Prostate gland (tissue), 2 donors: Measurements from ENCODE around the gene PTPRG. TPM values are rescaled to one million over a fixed set of nuclear protein-coding genes. Genes with fewer than 3 reads are reported as not detected.
A peak's percentile ranks its signal among the peaks of the same experiment; 100 is the strongest.

Experiments
- DNase-seq: peaks from one replicate; pipeline ENCODE4 v3.0.0-alpha.2; 2019; ENCODE audit warnings: low spot score
- H3K27ac ChIP-seq, 2 donors: fragments of 200-600 bp; sonication (generic); 2 replicates each; pipeline ENCODE4 v1.5.1; 2017 to 2019
- H3K27me3 ChIP-seq: fragments of 200-600 bp; sonication (generic); replicated peaks from 2 replicates; pipeline ENCODE4 v1.5.1; 2019; ENCODE audit not compliant: insufficient read depth
- H3K36me3 ChIP-seq, 2 donors: fragments of 200-600 bp; sonication (generic); 1 replicate in 1 of 2; 2 replicates in 1 of 2; pipeline versions ENCODE4 v1.5.1 to v1.8.1; 2017 to 2019
- H3K4me1 ChIP-seq: fragments of 200-600 bp; sonication (generic); replicated peaks from 2 replicates; pipeline ENCODE4 v1.5.1; 2019
- H3K4me3 ChIP-seq, 2 donors: fragments of 200-600 bp; sonication (generic); 2 replicates each; pipeline ENCODE4 v1.5.1; 2017 to 2019
- H3K9me3 ChIP-seq: fragments of 200-600 bp; sonication (generic); 2 replicates; pipeline ENCODE4 v1.5.1; 2017
- POLR2A ChIP-seq: fragments of 450-650 bp; IDR thresholded peaks from one replicate; pipeline ENCODE4 v1.6.1; 2016; ENCODE audit warnings: antibody characterized with exemption, mild to moderate bottlenecking
- POLR2AphosphoS5 ChIP-seq: sonication (generic); formaldehyde crosslinking; IDR thresholded peaks from one replicate; pipeline ENCODE4 v1.6.1; 2017; ENCODE audit warnings: antibody characterized with exemption
- WGBS: methylation state at CpG from one replicate; pipeline ENCODE4 v1.1.5; 2018; 5-methylcytosine and 5-hydroxymethylcytosine counted together
- intact Hi-C: fragments of 100-400 bp; cut with DNase I; formaldehyde crosslinking; loops from one replicate; pipeline ENCODE4 v1.14.2; 2022
- total RNA-seq, 2 donors: library from RNA; depleted of rRNA; stranded (reverse); fragments of >200 nt; gene quantifications; one replicate each; pipeline ENCODE4 v1.1.0, GENCODE V29; 2016
- TF ChIP-seq, protein P1 (sequence below), 4 experiments: fragments of 200-600 bp in 2 of 4; fragments of 450-650 bp in 2 of 4; sonication (generic) in 2 of 4; IDR thresholded peaks; 1 replicate in 3 of 4; 2 replicates in 1 of 4; pipeline ENCODE4 v1.5.1; 2016 to 2019; ENCODE audit warnings: antibody characterized with exemption in 4 of 4, mild to moderate bottlenecking in 2 of 4, moderate library complexity in 2 of 4

The PTPRG gene
- total RNA-seq, 2 donors from 2014 or later, result 22.0 to 78.6 TPM

GRCh38 chr3:61844346-61844745, 283.0 kb downstream of the PTPRG start:
- TF ChIP-seq POLR2AphosphoS5 (no peak), POLR2A (no peak)
- TF ChIP-seq, protein P1, sequence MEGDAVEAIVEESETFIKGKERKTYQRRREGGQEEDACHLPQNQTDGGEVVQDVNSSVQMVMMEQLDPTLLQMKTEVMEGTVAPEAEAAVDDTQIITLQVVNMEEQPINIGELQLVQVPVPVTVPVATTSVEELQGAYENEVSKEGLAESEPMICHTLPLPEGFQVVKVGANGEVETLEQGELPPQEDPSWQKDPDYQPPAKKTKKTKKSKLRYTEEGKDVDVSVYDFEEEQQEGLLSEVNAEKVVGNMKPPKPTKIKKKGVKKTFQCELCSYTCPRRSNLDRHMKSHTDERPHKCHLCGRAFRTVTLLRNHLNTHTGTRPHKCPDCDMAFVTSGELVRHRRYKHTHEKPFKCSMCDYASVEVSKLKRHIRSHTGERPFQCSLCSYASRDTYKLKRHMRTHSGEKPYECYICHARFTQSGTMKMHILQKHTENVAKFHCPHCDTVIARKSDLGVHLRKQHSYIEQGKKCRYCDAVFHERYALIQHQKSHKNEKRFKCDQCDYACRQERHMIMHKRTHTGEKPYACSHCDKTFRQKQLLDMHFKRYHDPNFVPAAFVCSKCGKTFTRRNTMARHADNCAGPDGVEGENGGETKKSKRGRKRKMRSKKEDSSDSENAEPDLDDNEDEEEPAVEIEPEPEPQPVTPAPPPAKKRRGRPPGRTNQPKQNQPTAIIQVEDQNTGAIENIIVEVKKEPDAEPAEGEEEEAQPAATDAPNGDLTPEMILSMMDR (IDR thresholded peaks at IDR 0.05), result no peak
- Histone ChIP-seq H3K27me3 (no peaks in the 10 kb centered on the region), H3K4me1 (no peaks in the 10 kb centered on the region), H3K36me3 (no peaks in the 10 kb centered on the region), H3K9me3 (no peaks in the 10 kb centered on the region), H3K4me3 (no peak overlapping the region), H3K27ac (no peak overlapping the region)
- 95% methylated on average over 5 of the region's 5 CpGs for WGBS
- intact Hi-C loops, result no loop called here
- no peak for DNase-seq

- intact Hi-C loops, result no loop called here
- TF ChIP-seq POLR2A (no peak), POLR2AphosphoS5 (no peak)
- TF ChIP-seq, protein P1 (IDR thresholded peaks at IDR 0.05), result no peak
- Histone ChIP-seq H3K4me3 (no peak overlapping the region), H3K27ac (no peak overlapping the region), H3K27me3 (no peaks in the 10 kb centered on the region), H3K4me1 (no peaks in the 10 kb centered on the region), H3K36me3 (no peaks in the 10 kb centered on the region), H3K9me3 (no peaks in the 10 kb centered on the region)
- 93% methylated on average over 2 of the region's 2 CpGs for WGBS
- no peak for DNase-seq
Observed at GRCh38 chr3:61846488-61846887, 285.1 kb downstream of the PTPRG start.

GRCh38 chr3:61847784-61848462, 286.6 kb downstream of the PTPRG start:
- no peaks in the 10 kb centered on the region for H3K36me3 ChIP-seq
- no peak overlapping the region for H3K4me3 ChIP-seq
- DNase-seq, result no peak
- WGBS, result 51% methylated on average over 7 of the region's 7 CpGs
- no peaks in the 10 kb centered on the region for H3K27me3 ChIP-seq
- TF ChIP-seq, protein P1 (IDR thresholded peaks at IDR 0.05), result no peak
- TF ChIP-seq POLR2AphosphoS5, result no peak
- no peak for TF ChIP-seq POLR2A
- no peaks in the 10 kb centered on the region for H3K9me3 ChIP-seq
- H3K27ac ChIP-seq, result peak overlapping the region in 1 of 2 donors; percentile 5
- intact Hi-C loops, result no loop called here
- H3K4me1 ChIP-seq, result no peaks in the 10 kb centered on the region

DNA sequence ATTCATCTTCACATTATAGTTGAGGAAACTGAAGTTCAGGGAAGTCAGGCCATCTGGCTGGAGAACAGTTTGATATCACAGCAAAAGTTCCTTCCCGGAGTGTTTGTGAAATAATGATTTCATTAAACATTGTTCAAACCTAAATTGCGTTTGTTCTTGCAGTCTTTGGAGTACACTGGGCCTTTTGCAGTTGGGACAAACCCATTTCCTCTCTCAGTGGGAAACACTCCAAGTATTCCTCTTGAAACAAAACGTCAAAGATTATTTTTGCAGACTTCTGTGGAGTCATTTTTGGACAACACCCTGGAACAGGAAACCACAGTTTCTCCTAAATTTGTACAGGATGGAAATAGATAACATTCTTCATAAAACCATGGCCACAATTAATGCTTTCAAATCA, 287.5 kb downstream of the PTPRG start:
- no peak for DNase-seq
- H3K4me3 ChIP-seq, result no peak overlapping the region
- no peaks in the 10 kb centered on the region for H3K27me3 ChIP-seq
- H3K27ac ChIP-seq, result no peak overlapping the region
- 9% methylated on average over 3 of the region's 3 CpGs for WGBS
- H3K36me3 ChIP-seq, result no peaks in the 10 kb centered on the region
- TF ChIP-seq POLR2A, result no peak
- peak; percentile 10 for TF ChIP-seq POLR2AphosphoS5
- no peaks in the 10 kb centered on the region for H3K4me1 ChIP-seq
- H3K9me3 ChIP-seq, result no peaks in the 10 kb centered on the region
- intact Hi-C loops, result no loop called here

DNA sequence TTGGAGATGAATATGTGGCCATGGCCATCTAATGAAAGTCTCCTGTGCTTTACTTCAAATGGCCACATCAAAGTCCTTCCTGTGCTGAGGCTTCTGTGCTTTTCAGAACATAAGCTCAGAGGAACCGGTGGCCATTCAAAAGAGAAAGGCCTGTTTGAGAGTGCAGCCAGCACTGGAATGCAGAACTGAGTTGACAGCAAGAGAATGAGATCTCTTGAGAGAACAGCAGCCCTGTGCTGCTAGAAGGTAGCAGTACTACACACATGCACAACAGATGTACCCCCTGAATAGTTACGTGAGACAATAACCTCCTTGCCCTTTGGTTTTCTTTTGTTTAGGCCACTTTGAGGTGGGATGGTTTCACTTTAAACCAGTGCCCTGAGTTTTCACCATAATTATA, 292.5 kb downstream of the PTPRG start:
- H3K4me1 ChIP-seq, result no peaks in the 10 kb centered on the region
- no peaks in the 10 kb centered on the region for H3K9me3 ChIP-seq
- TF ChIP-seq, protein P1 (IDR thresholded peaks at IDR 0.05), result no peak
- TF ChIP-seq POLR2AphosphoS5, result no peak
- no peak for TF ChIP-seq POLR2A
- DNase-seq, result no peak
- 86% methylated on average over 2 of the region's 2 CpGs for WGBS
- H3K27me3 ChIP-seq, result no peaks in the 10 kb centered on the region
- H3K4me3 ChIP-seq, result no peak overlapping the region
- H3K36me3 ChIP-seq, result no peaks in the 10 kb centered on the region
- intact Hi-C loops, result no loop called here
- H3K27ac ChIP-seq, result no peak overlapping the region
